DND-41 (cell line): ENCODE results near the gene PELI2.
A peak's percentile ranks its signal among the peaks of the same experiment; 100 is the strongest.

Source experiments
- ATAC-seq: fragments of 200-7000 bp; cut with Tn5 transposase; 3 replicates; pipeline ENCODE4 v1.9.1; 2021; ENCODE audit warnings: low read depth; ENCODE audit not compliant: insufficient read depth
- DNase-seq: peaks from one replicate; pipeline ENCODE4 v3.0.0-alpha.2; 2020
- H2AFZ ChIP-seq: 2 replicates; pipeline ENCODE4 v1.6.0; 2012; ENCODE audit warnings: low read depth, low read length
- H3K27ac ChIP-seq: 2 replicates; pipeline ENCODE4 v1.5.1; 2012; ENCODE audit warnings: low read length, inconsistent platforms
- H3K27me3 ChIP-seq: fragments of 200-600 bp; sonication (generic); 2 replicates; pipeline ENCODE4 v1.6.0; 2012; ENCODE audit warnings: low read length, mild to moderate bottlenecking, inconsistent platforms; ENCODE audit not compliant: insufficient read depth, poor library complexity
- H3K36me3 ChIP-seq: 2 replicates; pipeline ENCODE4 v1.5.1; 2012; ENCODE audit warnings: low read length, inconsistent platforms; ENCODE audit not compliant: insufficient read depth
- H3K4me1 ChIP-seq: 2 replicates; pipeline ENCODE4 v1.5.1; 2012; ENCODE audit warnings: mild to moderate bottlenecking, low read length; ENCODE audit not compliant: insufficient read depth
- H3K4me2 ChIP-seq: 2 replicates; pipeline ENCODE4 v1.6.0; 2012; ENCODE audit warnings: mild to moderate bottlenecking, moderate library complexity, low read length, inconsistent platforms; ENCODE audit not compliant: insufficient read depth
- H3K4me3 ChIP-seq, 2 experiments: fragments of 200-600 bp in 1 of 2; shearing (Covaris generic) in 1 of 2; 2 replicates each; pipeline ENCODE4 v1.5.1; 2012 to 2016; ENCODE audit warnings: inconsistent platforms in 2 of 2, low read length in 2 of 2, mild to moderate bottlenecking in 2 of 2, low read depth in 1 of 2, moderate library complexity in 1 of 2
- H3K79me2 ChIP-seq: 2 replicates; pipeline ENCODE4 v1.6.0; 2012; ENCODE audit warnings: low read length, inconsistent platforms; ENCODE audit not compliant: insufficient read depth
- H3K9ac ChIP-seq: 2 replicates; pipeline ENCODE4 v1.6.0; 2012; ENCODE audit warnings: low read depth, mild to moderate bottlenecking, inconsistent platforms, low read length, moderate library complexity
- H3K9me3 ChIP-seq: 2 replicates; pipeline ENCODE4 v1.5.1; 2012; ENCODE audit warnings: low read length, moderate library complexity, mild to moderate bottlenecking, inconsistent platforms; ENCODE audit not compliant: insufficient read depth, severe bottlenecking
- H4K20me1 ChIP-seq: 2 replicates; pipeline ENCODE4 v1.6.0; 2012; ENCODE audit warnings: low read length; ENCODE audit not compliant: insufficient read depth
- EZH2 ChIP-seq: IDR thresholded peaks from 3 replicates; pipeline ENCODE4 v1.6.1; 2012; ENCODE audit warnings: borderline replicate concordance, low read depth, mild to moderate bottlenecking, moderate library complexity, low read length, inconsistent platforms; ENCODE audit not compliant: severe bottlenecking
- TF ChIP-seq, protein P1 (sequence below): IDR thresholded peaks from 2 replicates; pipeline ENCODE4 v1.5.1; 2012; ENCODE audit warnings: borderline replicate concordance, low read length, moderate library complexity, mild to moderate bottlenecking; ENCODE audit not compliant: poor library complexity, severe bottlenecking; ENCODE audit errors: extremely low read depth

Gene PELI2

DNA sequence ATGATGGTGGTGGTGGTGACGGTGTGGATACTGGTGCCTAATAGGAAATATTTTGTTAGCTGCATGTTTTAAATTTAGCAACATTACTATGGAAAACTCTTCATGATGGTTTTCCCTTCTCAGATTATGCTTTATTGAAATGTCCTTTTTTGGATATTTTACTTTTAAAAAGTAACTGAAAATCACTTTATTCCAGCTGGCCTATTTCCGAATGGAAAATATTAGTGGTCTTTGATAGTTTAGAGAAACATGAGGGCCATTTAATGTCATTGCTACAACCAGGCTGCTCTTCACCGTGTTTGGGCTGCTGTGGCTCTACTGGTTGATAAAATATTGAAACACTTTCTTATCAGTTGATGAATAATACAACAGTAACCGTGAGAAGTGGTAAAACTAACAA, 64.2 kb downstream of the PELI2 start:
- no peak overlapping the region for H3K9ac ChIP-seq
- peaks cover 99% of the 10 kb centered on the region for H3K79me2 ChIP-seq
- H2AFZ ChIP-seq = no peak overlapping the region
- peaks cover 50% of the 10 kb centered on the region for H3K36me3 ChIP-seq
- peaks cover 9% of the 10 kb centered on the region; the same call in 1 of the 2 replicates for H4K20me1 ChIP-seq
- ATAC-seq = no peak
- no peaks in the 10 kb centered on the region for H3K9me3 ChIP-seq
- TF ChIP-seq, protein P1, sequence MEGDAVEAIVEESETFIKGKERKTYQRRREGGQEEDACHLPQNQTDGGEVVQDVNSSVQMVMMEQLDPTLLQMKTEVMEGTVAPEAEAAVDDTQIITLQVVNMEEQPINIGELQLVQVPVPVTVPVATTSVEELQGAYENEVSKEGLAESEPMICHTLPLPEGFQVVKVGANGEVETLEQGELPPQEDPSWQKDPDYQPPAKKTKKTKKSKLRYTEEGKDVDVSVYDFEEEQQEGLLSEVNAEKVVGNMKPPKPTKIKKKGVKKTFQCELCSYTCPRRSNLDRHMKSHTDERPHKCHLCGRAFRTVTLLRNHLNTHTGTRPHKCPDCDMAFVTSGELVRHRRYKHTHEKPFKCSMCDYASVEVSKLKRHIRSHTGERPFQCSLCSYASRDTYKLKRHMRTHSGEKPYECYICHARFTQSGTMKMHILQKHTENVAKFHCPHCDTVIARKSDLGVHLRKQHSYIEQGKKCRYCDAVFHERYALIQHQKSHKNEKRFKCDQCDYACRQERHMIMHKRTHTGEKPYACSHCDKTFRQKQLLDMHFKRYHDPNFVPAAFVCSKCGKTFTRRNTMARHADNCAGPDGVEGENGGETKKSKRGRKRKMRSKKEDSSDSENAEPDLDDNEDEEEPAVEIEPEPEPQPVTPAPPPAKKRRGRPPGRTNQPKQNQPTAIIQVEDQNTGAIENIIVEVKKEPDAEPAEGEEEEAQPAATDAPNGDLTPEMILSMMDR = no peak
- no peak for TF ChIP-seq EZH2
- no peak overlapping the region for H3K4me2 ChIP-seq
- H3K4me1 ChIP-seq = peaks cover 55% of the 10 kb centered on the region
- no peak for DNase-seq
- peak overlapping the region; percentile 35; the same call in 1 of the 2 replicates for H3K27ac ChIP-seq
- no peak overlapping the region for H3K4me3 ChIP-seq
- H3K27me3 ChIP-seq = no peaks in the 10 kb centered on the region

DNA sequence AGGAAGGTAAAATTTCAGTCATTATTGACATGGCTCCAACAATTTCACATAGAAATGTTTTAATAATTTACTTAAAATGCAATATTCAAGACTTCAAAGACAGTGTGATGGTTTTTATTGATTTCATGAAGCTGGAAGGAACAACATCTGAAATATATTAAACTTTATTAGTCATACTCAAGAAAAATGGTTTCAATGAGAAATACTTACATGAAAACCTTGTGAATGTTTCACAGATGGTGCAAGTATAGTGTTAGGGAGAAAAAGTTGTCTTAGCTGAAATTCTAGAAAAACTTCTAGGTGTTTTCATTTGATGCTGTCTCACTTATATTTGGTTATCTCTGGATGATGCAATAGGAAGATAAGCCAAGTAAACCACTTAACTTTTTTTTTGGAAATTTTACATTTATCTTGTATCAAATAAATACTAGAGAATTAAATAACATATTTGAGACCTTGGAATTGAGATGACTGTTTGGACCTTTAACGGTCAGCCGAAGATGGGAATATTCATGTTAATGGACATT, 65.5 kb downstream of the PELI2 start:
- peaks cover 12% of the 10 kb centered on the region; the same call in 1 of the 2 replicates for H4K20me1 ChIP-seq
- H2AFZ ChIP-seq = no peak overlapping the region
- DNase-seq (no peak), ATAC-seq (no peak)
- peaks cover 99% of the 10 kb centered on the region for H3K79me2 ChIP-seq
- no peak overlapping the region for H3K4me2 ChIP-seq
- no peak for TF ChIP-seq EZH2
- TF ChIP-seq, protein P1 = no peak
- H3K4me1 ChIP-seq = peaks cover 55% of the 10 kb centered on the region
- H3K4me3 ChIP-seq = no peak overlapping the region
- 0 out of 2 replicates have a peak overlapping the region, but pooled peaks have one; percentile 9 for H3K27ac ChIP-seq
- H3K9me3 ChIP-seq = no peaks in the 10 kb centered on the region
- H3K27me3 ChIP-seq = no peaks in the 10 kb centered on the region
- H3K9ac ChIP-seq = no peak overlapping the region
- peaks cover 49% of the 10 kb centered on the region for H3K36me3 ChIP-seq

DNA sequence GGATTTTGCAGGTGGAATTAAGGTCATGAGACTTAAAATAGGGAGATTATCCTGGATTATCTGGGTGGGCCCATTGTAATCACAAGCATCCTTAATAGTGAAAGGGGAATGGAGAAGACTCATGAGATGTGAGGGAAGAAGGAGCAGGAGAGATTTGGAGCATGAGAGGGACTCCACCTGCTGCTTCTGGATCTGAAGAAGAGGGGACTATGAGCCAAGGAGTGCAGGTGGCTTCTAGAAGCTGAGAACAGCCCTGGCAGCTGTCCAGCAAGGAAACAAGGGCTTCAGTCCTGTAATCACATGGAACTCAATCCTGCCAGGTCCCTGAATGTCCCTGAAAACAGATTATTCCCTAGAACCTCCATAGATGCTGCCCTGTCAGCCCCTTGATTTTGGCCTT, 67.8 kb downstream of the PELI2 start:
- peak; percentile 44; the same call in 2 of the 3 replicates for ATAC-seq
- H3K27ac ChIP-seq = peak overlapping the region; percentile 15
- TF ChIP-seq, protein P1 = no peak
- no peak for TF ChIP-seq EZH2

More for the DNA sequence above, 67.8 kb downstream of the PELI2 start:
- Histone ChIP-seq H4K20me1 (peaks cover 16% of the 10 kb centered on the region; the same call in 1 of the 2 replicates), H3K9ac (no peak overlapping the region), H2AFZ (no peak overlapping the region), H3K4me3 (no peak overlapping the region), H3K4me2 (no peak overlapping the region), H3K9me3 (no peaks in the 10 kb centered on the region), H3K4me1 (peaks cover 53% of the 10 kb centered on the region), H3K36me3 (peaks cover 37% of the 10 kb centered on the region), H3K27me3 (no peaks in the 10 kb centered on the region), H3K79me2 (peaks cover 100% of the 10 kb centered on the region)
- DNase-seq = no peak
